Measurements from ENCODE around the gene MAPK12. TPM values are rescaled to one million over a fixed set of nuclear protein-coding genes. Genes with fewer than 3 reads are reported as not detected.

Gene MAPK12
- total RNA-seq, 1 donor from 2014 or later, result 27.3 TPM

DNA sequence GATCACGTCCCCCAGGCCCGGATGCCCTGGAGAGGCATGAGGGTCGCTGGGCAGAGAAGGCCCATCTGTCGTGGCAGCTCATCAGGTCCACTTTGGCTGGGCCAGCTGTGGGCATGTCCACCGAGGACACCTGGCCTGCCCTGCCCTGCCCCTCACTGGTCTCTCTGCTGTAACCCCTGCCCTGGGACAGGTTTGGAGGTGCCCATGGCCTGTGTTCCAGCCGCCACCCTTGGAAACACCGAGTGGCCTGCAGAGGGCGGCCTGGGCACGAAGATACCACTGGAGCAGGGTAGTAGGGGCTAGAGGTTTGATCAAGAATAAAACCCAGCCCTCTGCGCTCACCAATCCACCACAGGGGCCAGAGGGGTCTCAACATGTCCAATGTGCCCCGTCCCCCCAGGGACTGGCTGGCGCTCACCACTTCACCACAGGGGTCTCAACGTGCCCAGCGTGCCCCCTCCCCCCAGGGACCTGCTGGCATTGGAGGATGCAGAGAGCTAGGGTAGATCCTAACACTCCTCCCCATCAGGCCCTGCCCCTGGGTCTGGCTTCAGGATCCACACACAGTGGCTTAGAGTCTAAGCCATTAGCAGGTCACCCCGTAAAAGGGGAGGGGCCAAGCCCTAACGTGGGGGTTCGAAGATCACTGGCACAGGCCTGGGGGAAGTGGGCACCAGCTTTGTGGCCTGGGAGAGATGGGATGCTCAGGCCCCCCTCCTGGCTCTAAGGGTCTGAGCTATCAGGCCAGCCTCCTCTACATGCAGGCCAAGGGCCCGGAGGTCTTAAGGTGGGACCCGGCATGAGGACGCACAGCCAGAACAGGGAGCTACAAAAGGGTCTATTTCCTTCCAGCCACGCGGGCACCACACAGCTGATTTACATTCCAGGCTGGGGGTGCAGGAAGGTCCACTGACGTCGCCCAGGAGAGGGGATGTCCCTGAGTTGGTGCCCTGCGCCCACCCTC, 9.1 kb downstream of the MAPK12 start:
- DNase-seq (ENCODE audit: extremely low spot score, unreplicated experiment), result no peak
- H3K36me3 Mint-ChIP-seq (ENCODE audit: unreplicated experiment), result no peaks in the 10 kb centered on the region
- H3K4me3 Mint-ChIP-seq (ENCODE audit: unreplicated experiment), result peak overlapping the region; percentile 45
- no peak overlapping the region for H3K27ac Mint-ChIP-seq (ENCODE audit: unreplicated experiment)
- peaks cover 10% of the 10 kb centered on the region for H3K4me1 Mint-ChIP-seq (ENCODE audit: unreplicated experiment)
- H3K9me3 Mint-ChIP-seq (ENCODE audit: unreplicated experiment), result no peaks in the 10 kb centered on the region
- no peaks in the 10 kb centered on the region for H3K27me3 Mint-ChIP-seq (ENCODE audit: unreplicated experiment)
- TF ChIP-seq, protein P1, sequence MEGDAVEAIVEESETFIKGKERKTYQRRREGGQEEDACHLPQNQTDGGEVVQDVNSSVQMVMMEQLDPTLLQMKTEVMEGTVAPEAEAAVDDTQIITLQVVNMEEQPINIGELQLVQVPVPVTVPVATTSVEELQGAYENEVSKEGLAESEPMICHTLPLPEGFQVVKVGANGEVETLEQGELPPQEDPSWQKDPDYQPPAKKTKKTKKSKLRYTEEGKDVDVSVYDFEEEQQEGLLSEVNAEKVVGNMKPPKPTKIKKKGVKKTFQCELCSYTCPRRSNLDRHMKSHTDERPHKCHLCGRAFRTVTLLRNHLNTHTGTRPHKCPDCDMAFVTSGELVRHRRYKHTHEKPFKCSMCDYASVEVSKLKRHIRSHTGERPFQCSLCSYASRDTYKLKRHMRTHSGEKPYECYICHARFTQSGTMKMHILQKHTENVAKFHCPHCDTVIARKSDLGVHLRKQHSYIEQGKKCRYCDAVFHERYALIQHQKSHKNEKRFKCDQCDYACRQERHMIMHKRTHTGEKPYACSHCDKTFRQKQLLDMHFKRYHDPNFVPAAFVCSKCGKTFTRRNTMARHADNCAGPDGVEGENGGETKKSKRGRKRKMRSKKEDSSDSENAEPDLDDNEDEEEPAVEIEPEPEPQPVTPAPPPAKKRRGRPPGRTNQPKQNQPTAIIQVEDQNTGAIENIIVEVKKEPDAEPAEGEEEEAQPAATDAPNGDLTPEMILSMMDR (IDR thresholded peaks at IDR 0.05), result peak; percentile 77

DNA sequence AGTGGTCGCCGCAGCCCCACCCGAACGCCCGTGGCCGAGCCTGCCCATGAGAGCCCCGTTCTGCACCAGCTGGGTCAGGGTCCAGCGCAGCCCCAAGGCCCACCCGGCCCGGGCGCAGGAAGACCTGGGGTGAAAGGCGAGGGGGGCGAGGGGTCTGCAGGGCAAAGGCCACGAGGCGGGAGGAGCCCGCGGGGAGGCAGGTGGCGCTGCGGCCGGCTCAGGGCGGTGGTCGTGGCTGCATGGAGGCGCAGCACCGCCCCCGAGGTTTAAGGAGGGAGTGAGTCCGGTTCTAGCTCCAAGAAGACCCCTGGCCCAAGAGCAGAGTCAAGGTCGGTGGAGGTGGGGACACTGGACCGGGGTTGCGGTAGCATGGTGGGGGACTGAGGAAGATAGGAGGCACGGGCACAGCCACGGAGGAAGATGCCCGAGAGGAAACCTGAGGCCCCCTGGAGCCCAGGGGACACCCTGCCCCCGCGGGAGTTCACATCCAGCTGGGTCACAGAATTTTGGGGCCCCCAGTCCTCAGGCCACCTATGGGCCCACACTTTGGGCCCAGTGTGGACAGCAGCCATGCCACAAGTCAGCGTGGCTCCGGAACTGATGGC, 9.9 kb downstream of the MAPK12 start:
- Mint-ChIP-seq H3K4me3 (ENCODE audit: unreplicated experiment) (peak overlapping the region; percentile 26), H3K4me1 (ENCODE audit: unreplicated experiment) (peaks cover 10% of the 10 kb centered on the region), H3K36me3 (ENCODE audit: unreplicated experiment) (no peaks in the 10 kb centered on the region), H3K27me3 (ENCODE audit: unreplicated experiment) (no peaks in the 10 kb centered on the region), H3K9me3 (ENCODE audit: unreplicated experiment) (no peaks in the 10 kb centered on the region), H3K27ac (ENCODE audit: unreplicated experiment) (no peak overlapping the region)
- DNase-seq (ENCODE audit: extremely low spot score, unreplicated experiment), result no peak
- TF ChIP-seq, protein P1 (IDR thresholded peaks at IDR 0.05), result no peak

DNA sequence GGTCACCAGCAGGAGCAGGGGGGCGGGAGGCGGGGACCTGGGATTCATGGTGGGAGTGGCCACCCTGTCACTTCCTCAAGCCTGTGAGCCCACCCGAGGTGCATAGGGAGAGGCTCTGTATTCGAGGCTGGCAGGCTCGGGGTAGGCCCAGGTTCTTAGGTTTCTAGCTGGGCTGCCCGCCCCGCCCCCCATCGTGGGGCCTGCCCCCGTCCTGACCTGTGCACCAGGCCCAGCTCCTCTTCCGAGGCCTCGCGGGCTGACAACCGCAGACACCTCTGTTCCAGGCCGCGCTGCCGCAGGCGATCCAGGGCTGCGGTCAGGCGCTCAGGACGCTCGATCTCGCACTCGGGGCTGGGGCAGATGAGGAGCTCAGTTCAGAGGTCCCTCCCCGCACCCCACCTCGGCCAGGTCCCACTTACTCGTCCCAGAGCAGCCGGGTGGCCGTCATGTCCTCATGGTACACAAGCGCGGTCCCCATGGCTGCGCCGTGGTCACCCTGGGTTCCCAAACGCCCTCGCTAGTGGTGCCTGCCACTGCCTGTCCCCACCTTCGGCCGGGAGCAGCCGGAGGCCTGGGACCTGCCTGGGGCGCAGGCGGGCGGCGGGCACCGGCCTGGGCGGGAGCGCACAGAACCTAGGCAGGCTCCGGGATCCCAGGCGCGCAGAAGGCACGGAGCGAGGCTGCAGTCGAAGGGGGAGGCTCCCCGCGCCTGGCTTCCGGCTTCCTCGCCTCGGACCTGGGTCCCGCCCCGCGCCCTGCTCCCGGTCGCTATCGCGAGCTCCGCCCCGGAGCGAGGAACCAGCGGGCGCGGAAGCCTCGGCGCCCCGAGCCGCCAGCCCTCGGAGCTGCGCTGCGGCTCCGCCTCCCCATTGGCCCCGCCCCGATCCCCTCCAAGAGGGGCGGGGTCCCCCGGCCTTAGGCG, 10.7 kb downstream of the MAPK12 start, which contains the start of gene HDAC10:
Gene HDAC10, minus strand, starts transcription at position 711 of the 922 bp plus-strand sequence. Its CDS starts 233 bp downstream, at position 478.
- Mint-ChIP-seq H3K27me3 (ENCODE audit: unreplicated experiment) (no peaks in the 10 kb centered on the region), H3K4me3 (ENCODE audit: unreplicated experiment) (peak within 1 kb of the TSS; percentile 76), H3K9me3 (ENCODE audit: unreplicated experiment) (no peaks in the 10 kb centered on the region), H3K36me3 (ENCODE audit: unreplicated experiment) (no peaks in the 10 kb centered on the region), H3K27ac (ENCODE audit: unreplicated experiment) (peak within 1 kb of the TSS; percentile 62), H3K4me1 (ENCODE audit: unreplicated experiment) (peaks cover 10% of the 10 kb centered on the region)
- TF ChIP-seq, protein P1 (IDR thresholded peaks at IDR 0.05), result no peak
- DNase-seq (ENCODE audit: extremely low spot score, unreplicated experiment), result peak; percentile 92

DNA sequence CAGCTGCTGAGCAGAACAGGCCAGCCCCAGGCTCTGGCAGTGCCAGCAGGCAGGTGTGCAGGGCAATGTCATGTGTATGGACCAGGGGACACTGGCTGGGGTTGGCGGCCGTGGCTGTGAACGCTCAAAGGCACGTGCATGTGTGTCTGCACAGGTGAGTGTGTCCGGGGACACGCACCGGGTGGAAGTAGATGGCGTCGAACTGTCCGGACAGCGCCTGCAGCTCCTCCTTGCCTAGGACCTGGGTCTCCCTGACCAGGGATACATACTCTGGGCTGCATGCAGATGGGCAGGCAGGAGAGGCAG, 11.3 kb downstream of the MAPK12 start:
- peaks cover 10% of the 10 kb centered on the region for H3K4me1 Mint-ChIP-seq (ENCODE audit: unreplicated experiment)

More for the DNA sequence above, 11.3 kb downstream of the MAPK12 start:
- no peak for DNase-seq (ENCODE audit: extremely low spot score, unreplicated experiment)
- Mint-ChIP-seq H3K4me3 (ENCODE audit: unreplicated experiment) (peak overlapping the region; percentile 76), H3K27ac (ENCODE audit: unreplicated experiment) (peak overlapping the region; percentile 4), H3K36me3 (ENCODE audit: unreplicated experiment) (no peaks in the 10 kb centered on the region), H3K27me3 (ENCODE audit: unreplicated experiment) (no peaks in the 10 kb centered on the region), H3K9me3 (ENCODE audit: unreplicated experiment) (no peaks in the 10 kb centered on the region)
- TF ChIP-seq, protein P1 (IDR thresholded peaks at IDR 0.05), result no peak
